ENCODE results near the gene SH3RF3. TPM values are rescaled to one million over a fixed set of nuclear protein-coding genes. Genes with fewer than 3 reads are reported as not detected.

The SH3RF3 gene
- total RNA-seq, 2 donors from 2014 or later = 8.0 to 8.8 TPM

DNA sequence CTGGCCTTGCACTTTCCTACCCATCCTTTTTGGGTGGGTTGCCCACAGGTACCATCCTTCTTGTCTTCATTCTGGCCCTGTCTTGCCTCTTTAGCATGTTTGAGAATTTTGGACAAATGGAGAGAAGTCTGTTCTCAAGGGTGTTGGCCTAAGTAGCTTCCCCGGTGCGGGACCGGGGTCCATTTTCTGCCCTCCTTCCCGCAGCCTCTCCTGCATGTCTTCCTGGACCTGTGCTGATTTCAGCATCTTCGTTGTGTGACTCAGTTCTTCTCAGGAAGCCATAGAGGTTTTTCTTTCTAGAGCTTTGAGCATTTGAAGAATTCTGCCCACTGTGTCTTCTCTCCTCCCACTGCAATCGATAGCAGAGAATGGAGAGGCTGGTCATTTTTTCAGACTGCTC lies 172.7 kb downstream of the SH3RF3 start:
- DNase-seq (ENCODE audit: low spot score) = no peak
- Histone ChIP-seq H3K4me1 (peaks cover 0 to 24% of the 10 kb centered on the region in 2 donors), H3K27ac (no peak overlapping the region), H3K27me3 (no peaks in the 10 kb centered on the region), H3K9me3 (no peaks in the 10 kb centered on the region), H3K36me3 (no peaks in the 10 kb centered on the region), H3K4me3 (no peak overlapping the region)
- TF ChIP-seq, protein P1, sequence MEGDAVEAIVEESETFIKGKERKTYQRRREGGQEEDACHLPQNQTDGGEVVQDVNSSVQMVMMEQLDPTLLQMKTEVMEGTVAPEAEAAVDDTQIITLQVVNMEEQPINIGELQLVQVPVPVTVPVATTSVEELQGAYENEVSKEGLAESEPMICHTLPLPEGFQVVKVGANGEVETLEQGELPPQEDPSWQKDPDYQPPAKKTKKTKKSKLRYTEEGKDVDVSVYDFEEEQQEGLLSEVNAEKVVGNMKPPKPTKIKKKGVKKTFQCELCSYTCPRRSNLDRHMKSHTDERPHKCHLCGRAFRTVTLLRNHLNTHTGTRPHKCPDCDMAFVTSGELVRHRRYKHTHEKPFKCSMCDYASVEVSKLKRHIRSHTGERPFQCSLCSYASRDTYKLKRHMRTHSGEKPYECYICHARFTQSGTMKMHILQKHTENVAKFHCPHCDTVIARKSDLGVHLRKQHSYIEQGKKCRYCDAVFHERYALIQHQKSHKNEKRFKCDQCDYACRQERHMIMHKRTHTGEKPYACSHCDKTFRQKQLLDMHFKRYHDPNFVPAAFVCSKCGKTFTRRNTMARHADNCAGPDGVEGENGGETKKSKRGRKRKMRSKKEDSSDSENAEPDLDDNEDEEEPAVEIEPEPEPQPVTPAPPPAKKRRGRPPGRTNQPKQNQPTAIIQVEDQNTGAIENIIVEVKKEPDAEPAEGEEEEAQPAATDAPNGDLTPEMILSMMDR (IDR thresholded peaks at IDR 0.05) = no peak

DNA sequence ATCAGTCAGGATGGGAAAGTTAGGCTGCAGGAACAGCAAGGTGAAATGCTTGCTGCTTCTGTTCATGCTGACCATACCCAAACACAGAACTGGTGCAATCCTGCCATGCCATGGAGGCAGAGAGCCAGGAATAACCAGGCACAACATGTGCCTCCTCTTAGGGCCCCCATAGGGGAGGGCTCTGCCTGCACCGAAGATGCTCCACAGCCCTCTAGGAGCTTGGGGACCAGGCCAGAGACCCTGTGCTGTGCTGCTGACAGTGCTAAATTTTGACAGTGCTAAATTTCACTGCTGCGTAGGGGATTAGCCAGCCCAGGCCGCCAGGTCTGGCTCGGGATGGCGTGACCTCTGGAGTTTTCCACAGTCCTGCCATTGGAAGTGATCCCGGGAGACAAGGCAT lies 173.3 kb downstream of the SH3RF3 start:
- no peaks in the 10 kb centered on the region for H3K27me3 ChIP-seq
- H3K4me3 ChIP-seq = no peak overlapping the region
- TF ChIP-seq, protein P1 (IDR thresholded peaks at IDR 0.05) = no peak
- H3K9me3 ChIP-seq = no peaks in the 10 kb centered on the region
- no peak overlapping the region for H3K27ac ChIP-seq
- H3K36me3 ChIP-seq = no peaks in the 10 kb centered on the region
- peaks cover 0 to 24% of the 10 kb centered on the region in 2 donors for H3K4me1 ChIP-seq
- no peak for DNase-seq (ENCODE audit: low spot score)

DNA sequence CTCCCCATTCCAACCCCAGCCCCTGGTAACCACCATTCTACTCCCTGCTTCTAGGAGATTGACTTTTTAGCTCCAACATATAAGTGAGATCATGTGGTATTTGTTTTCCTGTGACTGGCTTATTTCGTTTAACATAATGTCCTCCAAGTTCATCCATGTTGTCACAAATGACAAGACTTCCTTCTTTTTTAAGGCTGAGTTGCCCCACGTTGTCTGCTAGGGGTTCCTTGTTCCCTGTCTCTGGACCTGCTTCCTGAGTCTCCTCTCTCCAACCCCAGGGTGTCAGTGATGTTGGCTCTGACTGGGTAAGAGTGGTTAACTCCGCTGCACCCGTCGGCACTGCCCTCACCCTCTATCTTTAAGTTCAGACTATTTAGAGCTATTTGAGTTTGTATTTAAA lies 175.2 kb downstream of the SH3RF3 start:
- H3K4me1 ChIP-seq = peaks cover 0 to 24% of the 10 kb centered on the region in 2 donors
- no peak overlapping the region for H3K27ac ChIP-seq
- DNase-seq (ENCODE audit: low spot score) = no peak
- no peaks in the 10 kb centered on the region for H3K27me3 ChIP-seq
- no peak overlapping the region for H3K4me3 ChIP-seq
- TF ChIP-seq, protein P1 (IDR thresholded peaks at IDR 0.05) = no peak
- H3K36me3 ChIP-seq = no peaks in the 10 kb centered on the region
- no peaks in the 10 kb centered on the region for H3K9me3 ChIP-seq

DNA sequence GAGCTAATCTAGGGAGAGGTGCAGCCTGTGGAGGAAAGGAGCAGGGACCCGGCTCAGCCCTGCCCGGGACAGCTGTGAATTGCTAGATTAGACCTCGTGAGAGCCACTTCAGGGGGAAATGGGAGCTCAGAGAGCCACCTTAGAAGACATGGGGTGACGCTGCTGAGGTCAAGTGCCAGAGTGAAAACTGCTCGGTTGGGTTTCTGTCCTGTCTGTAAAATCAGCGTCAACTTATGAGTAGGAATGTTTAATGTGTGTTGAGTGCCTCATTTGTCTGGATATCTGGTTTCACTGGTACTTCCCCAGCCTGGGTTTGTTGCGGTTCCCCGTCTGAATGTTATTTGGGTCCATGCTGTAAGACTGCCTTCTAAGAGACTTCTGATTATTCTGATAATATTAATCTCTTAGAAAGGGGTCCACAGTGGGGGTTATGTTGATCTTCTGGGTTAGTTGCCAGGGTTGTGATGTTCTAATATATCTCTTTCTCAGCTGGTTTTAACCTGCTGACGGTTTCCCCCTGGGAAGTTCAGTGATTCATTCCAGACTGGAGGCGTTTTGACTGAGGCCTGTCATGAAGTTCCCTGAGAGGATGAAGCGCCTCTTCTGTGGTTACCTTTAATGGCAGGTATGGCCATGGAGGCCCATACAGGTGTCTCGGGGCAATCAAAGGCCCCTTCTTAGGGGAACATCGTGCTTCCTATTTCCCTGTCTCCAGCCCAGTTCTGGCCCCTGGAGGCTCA lies 175.9 kb downstream of the SH3RF3 start:
- no peaks in the 10 kb centered on the region for H3K27me3 ChIP-seq
- H3K9me3 ChIP-seq = no peaks in the 10 kb centered on the region
- peaks cover 0 to 22% of the 10 kb centered on the region in 2 donors for H3K4me1 ChIP-seq
- H3K27ac ChIP-seq = no peak overlapping the region
- TF ChIP-seq, protein P1 (IDR thresholded peaks at IDR 0.05) = no peak
- H3K36me3 ChIP-seq = no peaks in the 10 kb centered on the region
- no peak for DNase-seq (ENCODE audit: low spot score)
- H3K4me3 ChIP-seq = no peak overlapping the region

DNA sequence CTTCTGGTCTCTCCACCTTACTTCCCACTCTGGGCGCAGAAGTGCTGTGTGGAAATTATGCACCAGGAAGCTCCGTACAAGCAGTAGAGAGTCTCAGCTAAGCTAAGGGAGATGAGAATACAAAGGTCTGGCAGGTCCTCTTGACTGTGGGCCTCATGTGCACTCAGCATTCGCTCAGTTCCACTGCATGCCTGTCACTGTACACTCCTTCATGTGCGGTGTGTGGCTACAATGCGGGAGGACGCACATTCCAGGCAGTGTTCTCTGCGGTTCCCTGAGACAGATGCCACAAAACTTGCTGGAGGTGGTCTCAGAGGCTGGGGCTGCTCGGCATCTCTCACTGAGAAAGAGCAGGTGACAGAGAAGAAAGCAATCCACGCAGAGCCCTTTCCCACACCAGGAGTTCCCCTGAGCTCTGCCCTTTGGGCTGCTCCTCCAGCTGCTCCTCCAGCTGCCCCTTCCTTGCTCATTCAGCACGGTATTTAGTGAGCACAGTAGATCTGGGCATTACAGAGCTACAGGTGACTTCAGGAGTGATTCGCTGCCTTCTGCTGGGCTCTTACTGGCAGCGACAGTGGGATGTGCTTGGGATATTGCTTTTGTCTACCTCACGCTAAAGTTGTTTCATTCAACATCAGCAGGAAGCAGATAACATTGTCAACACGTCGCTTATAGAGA lies 176.6 kb downstream of the SH3RF3 start:
- Histone ChIP-seq H3K9me3 (no peaks in the 10 kb centered on the region), H3K36me3 (no peaks in the 10 kb centered on the region), H3K27me3 (no peaks in the 10 kb centered on the region), H3K4me3 (no peak overlapping the region), H3K4me1 (peaks cover 0 to 15% of the 10 kb centered on the region in 2 donors), H3K27ac (no peak overlapping the region)
- DNase-seq (ENCODE audit: low spot score) = no peak
- TF ChIP-seq, protein P1 (IDR thresholded peaks at IDR 0.05) = no peak
